ENCODE data around the gene TYMS.

DNA sequence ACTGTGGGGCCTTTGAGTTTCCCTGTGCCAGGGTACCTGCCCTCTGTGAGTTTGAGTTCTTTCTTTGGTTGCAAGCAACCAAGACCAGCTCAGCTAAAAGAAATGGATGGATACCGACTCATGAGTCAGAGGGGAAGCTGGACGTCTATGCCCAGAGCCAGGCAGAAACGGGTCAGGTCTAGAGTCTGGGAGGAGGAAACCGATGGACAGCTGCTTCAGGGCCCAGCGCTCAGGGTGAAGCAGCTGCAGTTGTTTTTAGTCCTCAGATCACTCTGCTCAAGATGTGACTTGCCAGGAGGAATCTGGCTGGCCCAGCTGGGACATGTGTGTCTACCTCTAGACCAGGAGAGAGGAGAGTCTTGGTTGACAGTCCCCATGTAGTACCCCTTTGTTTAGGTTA lies 10.1 kb upstream of the TYMS start:
- TF ChIP-seq, protein P1, sequence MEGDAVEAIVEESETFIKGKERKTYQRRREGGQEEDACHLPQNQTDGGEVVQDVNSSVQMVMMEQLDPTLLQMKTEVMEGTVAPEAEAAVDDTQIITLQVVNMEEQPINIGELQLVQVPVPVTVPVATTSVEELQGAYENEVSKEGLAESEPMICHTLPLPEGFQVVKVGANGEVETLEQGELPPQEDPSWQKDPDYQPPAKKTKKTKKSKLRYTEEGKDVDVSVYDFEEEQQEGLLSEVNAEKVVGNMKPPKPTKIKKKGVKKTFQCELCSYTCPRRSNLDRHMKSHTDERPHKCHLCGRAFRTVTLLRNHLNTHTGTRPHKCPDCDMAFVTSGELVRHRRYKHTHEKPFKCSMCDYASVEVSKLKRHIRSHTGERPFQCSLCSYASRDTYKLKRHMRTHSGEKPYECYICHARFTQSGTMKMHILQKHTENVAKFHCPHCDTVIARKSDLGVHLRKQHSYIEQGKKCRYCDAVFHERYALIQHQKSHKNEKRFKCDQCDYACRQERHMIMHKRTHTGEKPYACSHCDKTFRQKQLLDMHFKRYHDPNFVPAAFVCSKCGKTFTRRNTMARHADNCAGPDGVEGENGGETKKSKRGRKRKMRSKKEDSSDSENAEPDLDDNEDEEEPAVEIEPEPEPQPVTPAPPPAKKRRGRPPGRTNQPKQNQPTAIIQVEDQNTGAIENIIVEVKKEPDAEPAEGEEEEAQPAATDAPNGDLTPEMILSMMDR (IDR thresholded peaks at IDR 0.05) = no peak
- no peak for TF ChIP-seq EZH2 (IDR thresholded peaks at IDR 0.05; ENCODE audit: borderline replicate concordance, insufficient read depth, low read depth, low read length, poor library complexity, severe bottlenecking)
